H9 (cell line): ENCODE results near the gene APOBEC3G. TPM values are rescaled to one million over a fixed set of nuclear protein-coding genes. Genes with fewer than 3 reads are reported as not detected.

Experiments
- DNase-seq: peaks from one replicate; pipeline ENCODE4 v3.0.0-alpha.2; 2017
- H2AFZ ChIP-seq: one replicate; pipeline ENCODE4 v1.6.1; 2013; ENCODE audit warnings: mild to moderate bottlenecking, low read length, control low read depth, moderate library complexity
- H2AK5ac ChIP-seq: 2 replicates; pipeline ENCODE4 v1.6.1; 2013; ENCODE audit warnings: low read length, control low read depth, mixed read lengths; ENCODE audit not compliant: insufficient read length
- H2BK120ac ChIP-seq: one replicate; pipeline ENCODE4 v1.6.1; 2013; ENCODE audit warnings: low read depth, mild to moderate bottlenecking, low read length, control low read depth, inconsistent platforms; ENCODE audit not compliant: poor library complexity, severe bottlenecking
- H2BK12ac ChIP-seq: 2 replicates; pipeline ENCODE4 v1.6.1; 2013; ENCODE audit warnings: low read length, control low read depth, mixed read lengths, low read depth; ENCODE audit not compliant: insufficient read length
- H2BK15ac ChIP-seq: 2 replicates; pipeline ENCODE4 v1.6.1; 2013; ENCODE audit warnings: low read depth, low read length, control low read depth
- H2BK20ac ChIP-seq: one replicate; pipeline ENCODE4 v1.6.1; 2013; ENCODE audit warnings: low read depth, mild to moderate bottlenecking, low read length, control low read depth, inconsistent platforms; ENCODE audit not compliant: poor library complexity, severe bottlenecking
- H2BK5ac ChIP-seq: 2 replicates; pipeline ENCODE4 v1.6.1; 2013; ENCODE audit warnings: low read length, control low read depth, mixed read lengths; ENCODE audit not compliant: insufficient read length
- H3K14ac ChIP-seq: 2 replicates; pipeline ENCODE4 v1.6.1; 2013; ENCODE audit warnings: low read length, control low read depth; ENCODE audit not compliant: insufficient read depth
- H3K18ac ChIP-seq: 2 replicates; pipeline ENCODE4 v1.6.1; 2013; ENCODE audit warnings: low read depth, mild to moderate bottlenecking, mixed read lengths, low read length, control low read depth; ENCODE audit not compliant: insufficient read length
- H3K23ac ChIP-seq: 2 replicates; pipeline ENCODE4 v1.6.1; 2013; ENCODE audit warnings: low read length, control low read depth, mixed read lengths, low read depth; ENCODE audit not compliant: insufficient read length
- H3K23me2 ChIP-seq: 2 replicates; pipeline ENCODE4 v1.6.1; 2013; ENCODE audit warnings: low read depth, mild to moderate bottlenecking, mixed read lengths, low read length, control low read depth; ENCODE audit not compliant: insufficient read length, poor library complexity, severe bottlenecking
- H3K27ac ChIP-seq: 2 replicates; pipeline ENCODE4 v1.5.1; 2013; ENCODE audit warnings: low read length, control low read depth, mixed read lengths, low read depth; ENCODE audit not compliant: insufficient read length
- H3K27me3 ChIP-seq: 2 replicates; pipeline ENCODE4 v1.6.1; 2013; ENCODE audit warnings: low read length, control low read depth, inconsistent platforms; ENCODE audit not compliant: insufficient read depth
- H3K4ac ChIP-seq: 2 replicates; pipeline ENCODE4 v1.6.1; 2013; ENCODE audit warnings: low read depth, mild to moderate bottlenecking, control low read depth, inconsistent platforms, low read length, moderate library complexity
- H3K4me1 ChIP-seq: 2 replicates; pipeline ENCODE4 v1.6.1; 2013; ENCODE audit warnings: low read length, control low read depth, inconsistent platforms; ENCODE audit not compliant: insufficient read depth
- H3K4me2 ChIP-seq: 2 replicates; pipeline ENCODE4 v1.6.1; 2013; ENCODE audit warnings: low read length, control low read depth, mixed read lengths; ENCODE audit not compliant: insufficient read length, insufficient read depth
- H3K56ac ChIP-seq: 2 replicates; pipeline ENCODE4 v1.6.1; 2013; ENCODE audit warnings: low read depth, mild to moderate bottlenecking, mixed read lengths, low read length, control low read depth; ENCODE audit not compliant: insufficient read length
- H3K79me1 ChIP-seq: 2 replicates; pipeline ENCODE4 v1.6.1; 2013; ENCODE audit warnings: low read depth, mild to moderate bottlenecking, moderate library complexity, low read length, control low read depth, inconsistent platforms; ENCODE audit not compliant: insufficient read depth, poor library complexity, severe bottlenecking
- H3K79me2 ChIP-seq: 2 replicates; pipeline ENCODE4 v1.6.1; 2013; ENCODE audit warnings: low read length, control low read depth, inconsistent platforms; ENCODE audit not compliant: insufficient read depth
- H3K9ac ChIP-seq: 2 replicates; pipeline ENCODE4 v1.6.1; 2013; ENCODE audit warnings: low read length, control low read depth, mixed read lengths; ENCODE audit not compliant: insufficient read length; ENCODE audit errors: extremely low read depth
- H3K9me3 ChIP-seq: one replicate; pipeline ENCODE4 v1.6.1; 2013; ENCODE audit warnings: low read depth, low read length, inconsistent platforms; ENCODE audit not compliant: control insufficient read depth
- H3T11ph ChIP-seq: one replicate; pipeline ENCODE4 v1.6.1; 2013; ENCODE audit warnings: mild to moderate bottlenecking, low read length, control low read depth, inconsistent platforms
- H4K20me1 ChIP-seq: one replicate; pipeline ENCODE4 v1.6.1; 2013; ENCODE audit not compliant: control insufficient read depth, insufficient read length, insufficient read depth
- H4K5ac ChIP-seq: 2 replicates; pipeline ENCODE4 v1.6.1; 2013; ENCODE audit warnings: low read depth, mild to moderate bottlenecking, mixed read lengths, low read length, control low read depth; ENCODE audit not compliant: insufficient read length
- H4K8ac ChIP-seq: replicated peaks from 2 replicates; pipeline ENCODE4 v1.6.1; 2013; ENCODE audit warnings: low read length, control low read depth, mixed read lengths, low read depth; ENCODE audit not compliant: insufficient read length
- H4K91ac ChIP-seq: 2 replicates; pipeline ENCODE4 v1.6.1; 2013; ENCODE audit warnings: low read depth, mild to moderate bottlenecking, moderate library complexity, mixed read lengths, low read length, control low read depth; ENCODE audit not compliant: insufficient read length
- H3K27ac Mint-ChIP-seq, 3 experiments: 2 replicates in 2 of 3; 3 replicates in 1 of 3; pipeline ENCODE4 v1.8.0; 2020 to 2021; ENCODE audit warnings: mixed read lengths in 3 of 3, mild to moderate bottlenecking in 1 of 3, moderate library complexity in 1 of 3
- H3K27me3 Mint-ChIP-seq: 2 replicates; pipeline ENCODE4 v1.8.0; 2021; ENCODE audit warnings: low read depth, mild to moderate bottlenecking, moderate library complexity, mixed read lengths
- H3K36me3 Mint-ChIP-seq, 3 experiments: 2 replicates in 2 of 3; 3 replicates in 1 of 3; pipeline ENCODE4 v1.8.0; 2020 to 2021; ENCODE audit warnings: low read depth in 3 of 3, mixed read lengths in 3 of 3; ENCODE audit not compliant: insufficient read depth in 1 of 3
- H3K4me1 Mint-ChIP-seq, 2 experiments: 2 replicates each; pipeline ENCODE4 v1.8.0; 2020; ENCODE audit warnings: mixed read lengths in 2 of 2
- H3K4me3 Mint-ChIP-seq, 2 experiments: 2 replicates in 1 of 2; 3 replicates in 1 of 2; pipeline ENCODE4 v1.8.0; 2020 to 2021; ENCODE audit warnings: mild to moderate bottlenecking in 2 of 2, mixed read lengths in 2 of 2, moderate library complexity in 1 of 2
- H3K9me3 Mint-ChIP-seq, 2 experiments: 2 replicates in 1 of 2; 3 replicates in 1 of 2; pipeline ENCODE4 v1.8.0; 2020; ENCODE audit warnings: mild to moderate bottlenecking in 2 of 2, mixed read lengths in 2 of 2, moderate library complexity in 1 of 2
- CTCF ChIP-seq: fragments of 200-600 bp; sonication (generic); conservative IDR thresholded peaks from 3 replicates; pipeline ENCODE4 v1.8.0; 2021; ENCODE audit warnings: antibody characterized with exemption, mild to moderate bottlenecking
- WGBS: extraction: QIAGEN DNeasy Blood & Tissue Kit; methylation state at CpG from one replicate; pipeline ENCODE4 v1.1.7; 2013; ENCODE audit warnings: missing lambda C conversion rate, low lambda C conversion rate, mixed read lengths; ENCODE audit not compliant: insufficient read length; ENCODE audit errors: extremely low coverage; 5-methylcytosine and 5-hydroxymethylcytosine counted together
- total RNA-seq: library from RNA; stranded (reverse); gene quantifications from 2 replicates; pipeline ENCODE4 v1.2.1, GENCODE V29; 2021

Gene APOBEC3G
- total RNA-seq, 1 experiment from 2014 or later: 2.4 TPM

DNA sequence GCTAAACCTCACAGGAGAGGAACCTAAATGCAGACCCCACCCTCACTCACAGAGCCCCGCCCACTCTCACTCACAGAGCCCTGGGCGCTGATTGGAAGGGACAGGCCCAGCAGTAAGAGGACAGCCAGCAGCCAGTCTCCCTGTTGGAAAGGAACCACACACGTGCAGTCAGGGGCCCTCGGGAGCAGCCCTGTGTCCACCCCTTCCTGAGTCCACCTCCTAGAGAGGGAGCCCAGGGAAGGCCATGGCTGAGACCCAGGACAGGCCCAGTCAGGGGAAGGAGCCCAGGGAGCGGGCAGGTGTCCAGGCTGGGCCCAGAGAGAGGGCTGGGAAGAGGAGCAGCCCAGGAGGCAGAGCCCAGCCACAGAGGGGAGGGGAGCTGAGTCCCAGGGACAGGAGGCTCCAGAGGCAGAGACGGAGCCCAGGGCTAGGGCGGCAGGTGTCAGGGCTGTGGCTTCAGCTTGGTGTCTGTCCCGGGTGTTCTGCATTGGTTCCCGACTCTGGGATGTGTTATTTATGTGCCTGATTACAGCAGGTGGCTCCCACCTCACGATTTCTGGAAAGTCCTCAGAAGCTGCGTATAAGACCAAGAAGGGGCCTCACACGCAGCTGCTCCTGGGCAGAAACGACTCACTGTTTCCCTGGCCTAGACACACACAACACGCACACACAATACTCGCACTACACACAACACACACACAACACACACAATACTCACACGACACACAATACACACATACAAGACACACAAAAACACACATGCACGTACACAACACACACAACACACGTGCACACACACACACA lies 11.0 kb downstream of the APOBEC3G start:
- peak overlapping the region; percentile 52 for H3K18ac ChIP-seq
- H3K79me2 ChIP-seq: 0 out of 2 replicates have a peak, but pooled peaks cover 2% of the 10 kb centered on the region
- no peaks in the 10 kb centered on the region for H3K79me1 ChIP-seq
- no peaks in the 10 kb centered on the region for H3K9me3 ChIP-seq
- H2BK5ac ChIP-seq: no peak overlapping the region
- no peaks in the 10 kb centered on the region for H3K23me2 ChIP-seq
- Mint-ChIP-seq H3K9me3 (no peaks in the 10 kb centered on the region; a peak in 1 of 5 replicates), H3K4me3 (peak overlapping the region in 1 of 2 experiments; percentile 60; a peak in 3 of 5 replicates), H3K4me1 (peaks cover 7 to 23% of the 10 kb centered on the region in 2 experiments), H3K27me3 (peaks cover 13% of the 10 kb centered on the region), H3K36me3 (no peaks in the 10 kb centered on the region), H3K27ac (peak overlapping the region in 1 of 3 experiments; percentile 9; a peak in 1 of 7 replicates)
- no peak overlapping the region for H3K4me2 ChIP-seq
- TF ChIP-seq CTCF: no peak
- DNase-seq: peak; percentile 78
- no peak overlapping the region for H4K91ac ChIP-seq
- H2BK15ac ChIP-seq: peak overlapping the region; percentile 0; the same call in 1 of the 2 replicates
- no peak overlapping the region; the same call in 1 of the 2 replicates for H3K4ac ChIP-seq
- peaks cover 4% of the 10 kb centered on the region; the same call in 1 of the 2 replicates for H3K4me1 ChIP-seq
- no peak overlapping the region; the same call in 1 of the 2 replicates for H3K14ac ChIP-seq
- H3K27ac ChIP-seq: no peak overlapping the region
- H3K56ac ChIP-seq: no peak overlapping the region
- H3K27me3 ChIP-seq: no peaks in the 10 kb centered on the region
- WGBS: 100% methylated on average over 4 of the region's 18 CpGs
- H2BK12ac ChIP-seq: no peak overlapping the region
- no peak overlapping the region for H2BK20ac ChIP-seq
- no peak overlapping the region for H4K8ac ChIP-seq
- no peak overlapping the region for H3T11ph ChIP-seq
- H4K5ac ChIP-seq: no peak overlapping the region
- no peak overlapping the region for H2AFZ ChIP-seq
- no peak overlapping the region for H2BK120ac ChIP-seq
- H2AK5ac ChIP-seq: no peak overlapping the region
- no peak overlapping the region for H3K9ac ChIP-seq
- no peak overlapping the region for H3K23ac ChIP-seq
- peaks cover 2% of the 10 kb centered on the region for H4K20me1 ChIP-seq
